Nephron progenitor cell (in vitro differentiated cells): ENCODE data around the gene DESI2.
"Not testable (repeated sequence)": the region's sequence is repeated elsewhere in the genome, so short reads cannot be mapped to it uniquely, and the experiment has no call there.

Experiments
- DNase-seq: peaks from one replicate; pipeline ENCODE4 v3.0.0; 2021
- H3K27ac Mint-ChIP-seq: 2 replicates; pipeline ENCODE4 v1.8.0; 2021; ENCODE audit warnings: mild to moderate bottlenecking, moderate library complexity, mixed read lengths
- H3K27me3 Mint-ChIP-seq: 2 replicates; pipeline ENCODE4 v1.8.0; 2021; ENCODE audit warnings: mild to moderate bottlenecking, low read depth, mixed read lengths; ENCODE audit not compliant: poor library complexity
- H3K36me3 Mint-ChIP-seq: 2 replicates; pipeline ENCODE4 v1.8.0; 2021; ENCODE audit warnings: low read depth, mixed read lengths
- H3K4me1 Mint-ChIP-seq: 2 replicates; pipeline ENCODE4 v1.8.0; 2021; ENCODE audit warnings: mixed read lengths
- H3K4me3 Mint-ChIP-seq: 2 replicates; pipeline ENCODE4 v1.8.0; 2021; ENCODE audit warnings: mild to moderate bottlenecking, moderate library complexity, mixed read lengths
- H3K9me3 Mint-ChIP-seq: 2 replicates; pipeline ENCODE4 v1.8.0; 2021; ENCODE audit warnings: mild to moderate bottlenecking, moderate library complexity, mixed read lengths
- TF ChIP-seq, protein P1 (sequence below): fragments of 200-600 bp; sonication (generic); IDR thresholded peaks from 2 replicates; pipeline ENCODE4 v1.5.0; 2021; ENCODE audit warnings: antibody characterized with exemption

The DESI2 gene

DNA sequence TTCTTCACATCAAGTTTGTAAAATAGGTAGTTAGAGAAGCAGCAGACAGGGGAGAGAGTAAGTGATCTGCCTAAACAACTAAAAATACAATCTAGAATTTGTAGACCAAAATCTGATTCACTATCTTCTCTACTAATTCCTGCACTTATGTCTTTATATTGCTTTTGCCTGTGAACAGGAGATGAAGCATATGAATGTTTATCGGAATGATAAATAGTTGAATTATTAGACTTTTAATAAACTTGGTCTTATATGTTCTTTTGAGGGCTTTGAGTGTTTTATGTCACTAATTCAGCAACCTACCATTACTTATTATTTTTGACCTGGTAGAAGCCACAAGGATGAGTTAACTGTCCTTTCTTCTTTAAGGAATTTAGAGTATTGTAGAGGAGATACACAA, 2.3 kb downstream of the DESI2 start:
- H3K27me3 Mint-ChIP-seq, result peaks cover 9% of the 10 kb centered on the region
- peaks cover 38% of the 10 kb centered on the region for H3K36me3 Mint-ChIP-seq
- peaks cover 11% of the 10 kb centered on the region for H3K4me1 Mint-ChIP-seq
- DNase-seq, result no peak
- peaks cover 20% of the 10 kb centered on the region for H3K9me3 Mint-ChIP-seq
- TF ChIP-seq, protein P1, sequence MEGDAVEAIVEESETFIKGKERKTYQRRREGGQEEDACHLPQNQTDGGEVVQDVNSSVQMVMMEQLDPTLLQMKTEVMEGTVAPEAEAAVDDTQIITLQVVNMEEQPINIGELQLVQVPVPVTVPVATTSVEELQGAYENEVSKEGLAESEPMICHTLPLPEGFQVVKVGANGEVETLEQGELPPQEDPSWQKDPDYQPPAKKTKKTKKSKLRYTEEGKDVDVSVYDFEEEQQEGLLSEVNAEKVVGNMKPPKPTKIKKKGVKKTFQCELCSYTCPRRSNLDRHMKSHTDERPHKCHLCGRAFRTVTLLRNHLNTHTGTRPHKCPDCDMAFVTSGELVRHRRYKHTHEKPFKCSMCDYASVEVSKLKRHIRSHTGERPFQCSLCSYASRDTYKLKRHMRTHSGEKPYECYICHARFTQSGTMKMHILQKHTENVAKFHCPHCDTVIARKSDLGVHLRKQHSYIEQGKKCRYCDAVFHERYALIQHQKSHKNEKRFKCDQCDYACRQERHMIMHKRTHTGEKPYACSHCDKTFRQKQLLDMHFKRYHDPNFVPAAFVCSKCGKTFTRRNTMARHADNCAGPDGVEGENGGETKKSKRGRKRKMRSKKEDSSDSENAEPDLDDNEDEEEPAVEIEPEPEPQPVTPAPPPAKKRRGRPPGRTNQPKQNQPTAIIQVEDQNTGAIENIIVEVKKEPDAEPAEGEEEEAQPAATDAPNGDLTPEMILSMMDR, result no peak
- H3K27ac Mint-ChIP-seq, result no peak overlapping the region
- H3K4me3 Mint-ChIP-seq, result no peak overlapping the region

DNA sequence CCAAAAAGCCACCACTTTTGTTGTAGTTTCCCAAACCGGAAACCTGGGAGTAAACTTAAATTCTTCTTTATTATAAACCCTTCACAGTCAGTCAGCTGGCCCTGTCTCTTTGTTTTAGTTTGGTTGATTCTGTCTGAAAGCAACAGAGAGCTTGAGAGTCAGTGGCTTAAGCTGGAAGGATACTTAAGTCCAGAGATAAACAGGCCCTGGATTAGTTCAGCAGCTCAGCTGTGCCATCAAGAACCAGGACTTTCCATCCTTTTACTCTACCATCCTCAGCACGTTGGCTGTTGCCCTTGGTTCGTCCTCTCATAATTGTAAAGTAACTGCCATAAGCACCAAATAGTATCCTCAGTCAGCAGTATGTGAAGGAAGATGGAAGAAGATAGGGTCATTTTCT, 4.5 kb downstream of the DESI2 start:
- Mint-ChIP-seq H3K27ac (no peak overlapping the region), H3K4me1 (peaks cover 4% of the 10 kb centered on the region), H3K4me3 (no peak overlapping the region), H3K27me3 (no peaks in the 10 kb centered on the region), H3K9me3 (peaks cover 35% of the 10 kb centered on the region), H3K36me3 (peaks cover 54% of the 10 kb centered on the region)
- TF ChIP-seq, protein P1, result no peak
- no peak for DNase-seq

DNA sequence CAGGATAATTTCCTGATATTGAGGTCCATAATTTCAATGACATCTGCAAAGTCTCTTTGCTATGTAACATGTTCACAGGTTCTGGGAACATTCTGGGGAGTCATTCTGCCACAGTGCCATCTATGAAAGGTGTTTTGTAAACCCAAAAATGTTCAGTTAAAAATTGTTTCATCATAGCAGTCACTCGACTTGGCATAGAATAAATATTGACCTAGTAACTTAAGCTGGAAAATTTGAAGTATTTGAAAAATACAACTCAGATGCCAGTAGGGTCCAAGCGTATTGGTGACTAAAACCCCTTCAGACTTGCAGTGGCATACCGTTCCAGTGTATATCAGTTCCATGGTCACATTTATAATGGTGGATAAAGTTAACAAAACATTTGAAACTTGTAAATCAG, 6.8 kb downstream of the DESI2 start:
- Mint-ChIP-seq H3K27me3 (no peaks in the 10 kb centered on the region), H3K4me3 (no peak overlapping the region), H3K4me1 (peaks cover 13% of the 10 kb centered on the region), H3K36me3 (peaks cover 60% of the 10 kb centered on the region), H3K27ac (no peak overlapping the region), H3K9me3 (peaks cover 40% of the 10 kb centered on the region)
- TF ChIP-seq, protein P1, result no peak
- DNase-seq, result no peak

DNA sequence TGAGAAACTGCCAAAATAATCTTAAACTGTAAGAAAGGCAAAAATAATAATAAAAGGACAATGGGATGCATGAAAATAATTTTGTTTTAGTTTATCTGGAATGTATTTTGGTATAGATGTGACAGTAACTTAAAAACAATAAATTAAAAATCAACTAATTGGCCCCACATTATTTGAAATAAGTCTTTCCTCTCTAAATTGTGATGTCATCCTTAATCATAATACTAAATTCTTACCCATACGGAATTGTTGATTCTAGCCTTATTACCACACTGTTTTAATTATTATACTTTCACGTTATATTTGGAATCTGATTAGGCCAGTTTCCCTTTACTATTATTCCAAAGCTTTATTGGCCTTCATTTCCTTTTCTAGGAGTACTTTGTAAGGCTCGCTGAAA, 7.7 kb downstream of the DESI2 start:
- TF ChIP-seq, protein P1, result no peak
- Mint-ChIP-seq H3K36me3 (peaks cover 60% of the 10 kb centered on the region), H3K4me3 (no peak overlapping the region), H3K4me1 (peaks cover 13% of the 10 kb centered on the region), H3K9me3 (peaks cover 40% of the 10 kb centered on the region), H3K27ac (no peak overlapping the region), H3K27me3 (no peaks in the 10 kb centered on the region)
- no peak for DNase-seq

DNA sequence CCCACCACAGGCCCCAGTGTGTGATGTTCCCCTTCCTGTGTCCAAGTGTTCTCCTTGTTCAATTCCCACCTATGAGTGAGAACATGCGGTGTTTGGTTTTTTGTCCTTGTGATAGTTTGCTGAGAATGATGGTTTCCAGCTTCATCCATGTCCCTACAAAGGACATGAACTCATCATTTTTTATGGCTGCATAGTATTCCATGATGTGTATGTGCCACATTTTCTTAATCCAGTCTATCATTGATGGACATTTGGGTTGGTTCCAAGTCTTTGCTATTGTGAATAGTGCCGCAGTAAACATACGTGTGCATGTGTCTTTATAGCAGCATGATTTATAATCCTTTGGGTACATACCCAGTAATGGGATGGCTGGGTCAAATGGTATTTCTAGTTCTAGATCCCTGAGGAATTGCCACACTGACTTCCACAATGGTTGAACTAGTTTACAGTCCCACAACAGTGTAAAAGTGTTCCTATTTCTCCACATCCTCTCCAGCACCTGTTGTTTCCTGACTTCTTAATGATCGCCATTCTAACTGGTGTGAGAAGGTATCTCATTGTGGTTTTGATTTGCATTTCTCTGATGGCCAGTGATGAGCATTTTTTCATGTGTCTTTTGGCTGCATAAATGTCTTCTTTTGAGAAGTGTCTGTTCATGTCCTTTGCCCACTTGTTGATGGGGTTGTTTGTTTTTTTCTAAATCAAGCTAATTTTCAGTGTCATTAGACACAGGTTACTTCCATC, 8.8 kb downstream of the DESI2 start:
- H3K27ac Mint-ChIP-seq, H3K4me3 Mint-ChIP-seq, DNase-seq, H3K27me3 Mint-ChIP-seq: not testable (repeated sequence)
- peaks cover 13% of the 10 kb centered on the region for H3K4me1 Mint-ChIP-seq
- peaks cover 55% of the 10 kb centered on the region for H3K36me3 Mint-ChIP-seq
- peaks cover 40% of the 10 kb centered on the region for H3K9me3 Mint-ChIP-seq

DNA sequence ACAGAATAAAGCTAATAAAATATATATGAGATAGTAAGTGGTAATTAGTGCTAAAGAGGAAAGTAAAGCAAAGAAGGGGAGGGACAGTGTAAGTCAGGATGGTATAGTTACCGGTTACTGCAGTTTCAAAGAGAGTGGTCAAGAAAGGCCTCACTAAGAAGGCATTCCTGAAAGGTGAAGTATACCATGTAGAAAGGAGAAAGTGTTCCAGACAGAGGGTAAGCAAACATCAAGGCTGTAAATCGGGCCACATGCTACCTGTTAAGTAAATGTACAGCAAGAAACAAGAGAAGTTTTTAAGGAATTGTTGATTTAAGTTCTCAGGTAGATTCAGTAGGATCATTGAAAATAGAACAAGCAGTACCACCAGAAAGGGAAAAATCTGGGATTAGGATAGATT, 9.7 kb downstream of the DESI2 start:
- Mint-ChIP-seq H3K4me1 (peaks cover 13% of the 10 kb centered on the region), H3K27ac (peak overlapping the region; percentile 90), H3K27me3 (no peaks in the 10 kb centered on the region), H3K36me3 (peaks cover 47% of the 10 kb centered on the region), H3K4me3 (peak overlapping the region; percentile 23), H3K9me3 (peaks cover 34% of the 10 kb centered on the region)
- no peak for DNase-seq
- TF ChIP-seq, protein P1, result no peak
